ENCODE data around the gene KLHDC7B. TPM values are rescaled to one million over a fixed set of nuclear protein-coding genes. Genes with fewer than 3 reads are reported as not detected.

Gene KLHDC7B
- total RNA-seq, 1 donor from 2014 or later: not detected

- DNase-seq: no peak
These were observed 49.5 kb downstream of the KLHDC7B start for GRCh38 chr22:50595189-50595588.

- no peak for DNase-seq
These were observed 51.4 kb downstream of the KLHDC7B start for GRCh38 chr22:50597097-50597496.

DNA sequence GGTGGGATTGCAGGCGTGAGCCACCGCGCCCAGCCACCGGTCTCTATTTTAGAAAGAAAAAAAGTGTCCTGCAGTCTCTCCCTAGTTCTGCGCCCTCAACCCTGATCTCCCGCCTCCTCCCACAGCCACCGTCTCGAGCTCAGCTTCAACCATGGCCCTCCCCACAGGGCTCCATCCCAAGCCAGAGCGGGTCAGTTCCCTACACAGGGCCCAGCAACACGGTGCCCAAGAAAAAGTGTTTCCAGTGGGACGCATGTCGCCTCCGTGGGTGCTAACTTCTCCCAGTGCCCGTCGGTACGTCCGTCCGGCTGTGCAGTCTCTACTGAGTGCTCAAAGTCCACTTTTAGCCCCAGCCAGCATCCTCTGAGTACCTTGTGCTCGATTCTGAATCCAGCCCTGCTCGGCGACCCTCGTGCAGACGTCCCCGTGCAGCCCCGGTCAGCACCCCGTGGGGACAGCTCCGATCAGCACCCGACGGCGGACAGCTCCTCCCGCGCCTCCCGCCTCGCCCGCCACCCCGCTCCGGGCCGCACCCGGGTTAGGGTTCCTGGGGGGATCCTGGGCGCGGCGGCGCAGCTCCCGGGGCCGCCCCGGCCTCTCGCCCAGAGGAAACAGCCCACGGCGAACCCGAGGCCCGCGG, 54.2 kb downstream of the KLHDC7B start:
- DNase-seq: no peak

GRCh38 chr22:50600538-50600937, 54.8 kb downstream of the KLHDC7B start, which contains the start of gene MAPK8IP2:
TSS of gene MAPK8IP2 (plus strand) at chr22:50600793. CDS start at chr22:50600819, 26 bp downstream.
- DNase-seq: no peak

Other genes starting within 250 kb of the KLHDC7B start
- 46.0 TPM for gene PLXNB2, start 238.3 kb upstream of the KLHDC7B start, total RNA-seq
- gene DENND6B, start 218.9 kb upstream of the KLHDC7B start, total RNA-seq: 16.5 TPM
- gene PPP6R2, start 202.6 kb upstream of the KLHDC7B start, total RNA-seq: 71.7 TPM
- 97.0 TPM for gene SBF1, start 70.9 kb upstream of the KLHDC7B start, total RNA-seq
- not detected for gene ADM2, start 64.4 kb upstream of the KLHDC7B start, total RNA-seq
- gene MIOX, start 59.0 kb upstream of the KLHDC7B start, total RNA-seq: not detected
- 9.8 TPM for gene LMF2, start 38.2 kb upstream of the KLHDC7B start, total RNA-seq
- gene NCAPH2, start 37.7 kb upstream of the KLHDC7B start, total RNA-seq: 46.9 TPM
- gene SCO2, start 20.3 kb upstream of the KLHDC7B start, total RNA-seq: 0.78 TPM
- gene TYMP, start 15.9 kb upstream of the KLHDC7B start, total RNA-seq: 2.0 TPM
- not detected for gene SYCE3, start 17.0 kb downstream of the KLHDC7B start, total RNA-seq
- 6.7 TPM for gene CPT1B, start 32.5 kb downstream of the KLHDC7B start, total RNA-seq
- 24.8 TPM for gene CHKB, start 37.0 kb downstream of the KLHDC7B start, total RNA-seq
- gene MAPK8IP2, start 54.9 kb downstream of the KLHDC7B start, total RNA-seq: 76.3 TPM
- 6.9 TPM for gene ARSA, start 82.3 kb downstream of the KLHDC7B start, total RNA-seq
- 6.2 TPM for gene SHANK3, start 126.9 kb downstream of the KLHDC7B start, total RNA-seq
- gene ACR, start 192.3 kb downstream of the KLHDC7B start, total RNA-seq: not detected
- gene RABL2B, start 237.7 kb downstream of the KLHDC7B start, total RNA-seq: 11.9 TPM